SK-N-MC (cell line): ENCODE measurements around the gene FLNC.

Experiments
- DNase-seq: peaks from one replicate; pipeline ENCODE4 v3.0.0-alpha.2; 2011; ENCODE audit warnings: low read depth, low spot score
- H3K27ac ChIP-seq: fragments of 200-600 bp; sonication (generic); 2 replicates; pipeline ENCODE4 v1.5.1; 2016; ENCODE audit warnings: mixed run types
- H3K36me3 ChIP-seq: fragments of 200-600 bp; sonication (generic); 2 replicates; pipeline ENCODE4 v1.6.1; 2017; ENCODE audit warnings: antibody characterized with exemption, low read length, mixed read lengths; ENCODE audit not compliant: insufficient read depth
- H3K4me3 ChIP-seq: fragments of 200-600 bp; sonication (generic); 2 replicates; pipeline ENCODE4 v1.5.1; 2016
- H3K9ac ChIP-seq: fragments of 200-600 bp; sonication (generic); 2 replicates; pipeline ENCODE4 v1.8.0; 2017; ENCODE audit warnings: mixed run types, mixed read lengths; ENCODE audit not compliant: insufficient read length
- H3K9me3 ChIP-seq: fragments of 200-600 bp; sonication (generic); 2 replicates; pipeline ENCODE4 v1.6.1; 2017; ENCODE audit warnings: low read depth, mild to moderate bottlenecking, antibody characterized with exemption, low read length, moderate library complexity, mixed read lengths
- EZH2 ChIP-seq: fragments of 200-600 bp; sonication (generic); IDR thresholded peaks from one replicate; pipeline ENCODE4 v1.6.1; 2017; ENCODE audit warnings: antibody characterized with exemption
- FOXP2 ChIP-seq: optimal IDR thresholded peaks from 2 replicates; pipeline ENCODE3; 2011; ENCODE audit warnings: mild to moderate bottlenecking, moderate library complexity; ENCODE audit not compliant: insufficient read depth; ENCODE audit errors: extremely low read length, control extremely low read depth
- POLR2AphosphoS5 ChIP-seq: IDR thresholded peaks from 2 replicates; pipeline ENCODE4 v1.6.1; 2012; ENCODE audit warnings: mild to moderate bottlenecking, low read depth, low read length, borderline replicate concordance

Gene FLNC

GRCh38 chr7:128892521-128893250, 62.5 kb downstream of the FLNC start:
- Histone ChIP-seq H3K36me3 (no peaks in the 10 kb centered on the region), H3K27ac (no peak overlapping the region), H3K9ac (no peak overlapping the region), H3K4me3 (no peak overlapping the region), H3K9me3 (no peaks in the 10 kb centered on the region)
- DNase-seq, result no peak
- TF ChIP-seq POLR2AphosphoS5 (no peak), FOXP2 (no peak), EZH2 (no peak)

GRCh38 chr7:128893251-128894100, 63.3 kb downstream of the FLNC start:
- H3K4me3 ChIP-seq, result no peak overlapping the region
- H3K9me3 ChIP-seq, result no peaks in the 10 kb centered on the region
- H3K27ac ChIP-seq, result no peak overlapping the region
- DNase-seq, result no peak
- H3K36me3 ChIP-seq, result no peaks in the 10 kb centered on the region
- no peak for TF ChIP-seq FOXP2
- TF ChIP-seq EZH2, result no peak
- no peak for TF ChIP-seq POLR2AphosphoS5
- no peak overlapping the region for H3K9ac ChIP-seq

GRCh38 chr7:128894101-128894440, 63.9 kb downstream of the FLNC start:
- Histone ChIP-seq H3K9me3 (no peaks in the 10 kb centered on the region), H3K36me3 (no peaks in the 10 kb centered on the region), H3K4me3 (no peak overlapping the region), H3K9ac (no peak overlapping the region), H3K27ac (no peak overlapping the region)
- no peak for TF ChIP-seq FOXP2
- TF ChIP-seq POLR2AphosphoS5, result no peak
- no peak for TF ChIP-seq EZH2
- no peak for DNase-seq

GRCh38 chr7:128895320-128895719, 65.1 kb downstream of the FLNC start:
- no peak overlapping the region for H3K4me3 ChIP-seq
- no peak for DNase-seq
- H3K9me3 ChIP-seq, result no peaks in the 10 kb centered on the region
- TF ChIP-seq EZH2, result no peak
- no peak for TF ChIP-seq POLR2AphosphoS5
- no peak for TF ChIP-seq FOXP2
- no peak overlapping the region for H3K27ac ChIP-seq
- H3K9ac ChIP-seq, result no peak overlapping the region
- H3K36me3 ChIP-seq, result no peaks in the 10 kb centered on the region

GRCh38 chr7:128899392-128899791, 69.2 kb downstream of the FLNC start:
- no peaks in the 10 kb centered on the region for H3K9me3 ChIP-seq
- no peak overlapping the region for H3K4me3 ChIP-seq
- no peaks in the 10 kb centered on the region for H3K36me3 ChIP-seq
- DNase-seq, result no peak
- H3K9ac ChIP-seq, result no peak overlapping the region
- no peak for TF ChIP-seq POLR2AphosphoS5
- no peak for TF ChIP-seq EZH2
- TF ChIP-seq FOXP2, result no peak
- H3K27ac ChIP-seq, result no peak overlapping the region

- Histone ChIP-seq H3K36me3 (no peaks in the 10 kb centered on the region), H3K4me3 (no peak overlapping the region), H3K9ac (no peak overlapping the region), H3K27ac (no peak overlapping the region), H3K9me3 (no peaks in the 10 kb centered on the region)
- TF ChIP-seq EZH2, result no peak
- no peak for TF ChIP-seq POLR2AphosphoS5
- DNase-seq, result no peak
These were observed 70.0 kb downstream of the FLNC start for GRCh38 chr7:128900237-128900636.

- no peak overlapping the region for H3K9ac ChIP-seq
- TF ChIP-seq EZH2, result no peak
- TF ChIP-seq FOXP2, result no peak
- TF ChIP-seq POLR2AphosphoS5, result no peak
- DNase-seq, result no peak
- no peaks in the 10 kb centered on the region for H3K36me3 ChIP-seq
- H3K27ac ChIP-seq, result no peak overlapping the region
- no peaks in the 10 kb centered on the region for H3K9me3 ChIP-seq
- H3K4me3 ChIP-seq, result no peak overlapping the region
These were observed 72.8 kb downstream of the FLNC start for GRCh38 chr7:128902761-128903585.
